ENCODE results near the gene ADCYAP1R1.
A peak's percentile ranks its signal among the peaks of the same experiment; 100 is the strongest.

Gene ADCYAP1R1

GRCh38 chr7:31106303-31107105, 54.4 kb downstream of the ADCYAP1R1 start:
- DNase-seq (ENCODE audit: low spot score): no peak

DNA sequence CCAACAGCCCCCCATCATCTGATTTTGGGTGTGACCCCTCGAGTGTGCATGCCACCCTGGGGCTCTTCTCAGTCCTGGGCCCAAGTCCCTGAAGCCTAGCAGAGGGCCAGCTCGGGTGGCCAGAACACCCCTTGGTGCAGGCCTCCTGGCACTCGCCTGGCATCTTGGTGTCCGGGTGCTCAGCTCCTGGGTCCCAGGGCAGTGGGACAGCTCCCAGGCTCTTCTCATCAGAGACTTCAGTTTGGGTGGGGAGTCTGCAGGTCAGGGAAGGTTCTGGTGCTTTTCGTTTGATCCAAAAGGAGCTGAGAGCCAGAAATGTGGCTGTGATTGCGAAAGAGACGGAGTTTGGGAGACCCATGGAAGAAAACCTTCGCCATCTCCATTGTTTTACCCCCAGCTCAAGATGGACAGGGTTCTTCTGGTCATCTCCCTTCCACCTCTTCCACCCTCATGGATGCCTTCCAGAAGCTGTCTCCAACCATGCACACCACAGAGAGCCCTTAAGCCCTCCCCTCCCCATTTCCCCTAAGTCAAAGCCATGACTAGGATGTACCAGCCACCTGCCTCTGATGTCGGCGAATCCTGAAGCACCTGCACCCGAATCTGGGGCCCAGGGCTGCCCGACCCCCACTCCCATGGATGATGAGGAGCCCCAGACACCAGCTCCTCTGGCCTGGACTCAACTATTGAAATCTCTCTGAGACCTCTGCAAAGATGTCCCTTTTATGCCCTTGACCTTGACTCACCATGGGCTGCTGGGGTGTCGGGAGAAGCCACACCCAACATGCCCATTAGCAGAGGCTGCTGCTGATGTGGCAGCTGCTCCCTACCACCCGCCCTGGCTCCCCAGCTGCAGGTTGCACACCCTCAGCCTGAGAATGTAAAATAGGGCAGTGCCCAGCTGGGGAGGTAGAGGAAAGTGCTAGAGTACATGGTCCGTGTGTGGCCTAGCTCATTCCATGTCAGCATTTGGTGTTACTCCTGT, 55.3 kb downstream of the ADCYAP1R1 start:
- DNase-seq (ENCODE audit: low spot score): no peak

GRCh38 chr7:31108097-31108657, 56.1 kb downstream of the ADCYAP1R1 start:
- DNase-seq (ENCODE audit: low spot score): no peak

- no peak for DNase-seq (ENCODE audit: low spot score)
Measured at GRCh38 chr7:31109751-31110150, 57.6 kb downstream of the ADCYAP1R1 start.

DNA sequence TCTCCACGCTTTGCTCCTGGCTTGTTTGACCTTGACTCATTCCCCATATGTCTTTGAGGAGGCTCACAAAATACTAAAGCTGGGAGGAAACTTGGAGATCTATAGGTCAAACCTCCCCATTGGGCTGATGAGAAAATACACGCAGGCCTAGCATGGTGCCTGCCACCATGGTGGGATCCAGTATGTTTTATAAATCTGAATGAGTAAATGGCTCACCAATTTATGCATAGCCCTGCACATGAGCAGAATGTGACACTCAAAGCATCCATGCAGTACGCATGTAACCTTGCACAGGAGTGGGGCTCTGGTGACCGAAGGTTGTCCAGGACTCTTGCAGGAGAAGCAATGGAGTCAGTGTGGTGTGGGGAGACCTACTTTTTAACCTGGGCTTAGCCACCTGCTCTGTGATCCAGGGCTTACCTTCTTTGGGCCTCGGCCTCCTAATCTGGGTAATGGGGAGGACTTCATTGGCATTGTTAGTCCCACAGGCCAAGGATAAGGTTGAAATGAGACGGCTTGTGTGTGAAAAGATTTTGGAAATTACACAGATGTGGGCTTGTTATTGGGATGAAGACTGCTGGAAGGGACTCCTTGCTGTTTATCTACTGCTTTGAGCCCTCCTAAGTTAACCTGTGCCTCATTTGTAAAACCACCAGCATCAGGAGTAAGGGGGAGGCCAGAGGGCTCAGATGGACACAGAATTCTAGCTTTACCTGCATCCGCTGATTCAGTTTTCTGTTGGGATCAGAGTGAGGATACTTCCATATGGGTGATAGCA, 58.4 kb downstream of the ADCYAP1R1 start:
- no peak for DNase-seq (ENCODE audit: low spot score)

GRCh38 chr7:31111109-31111451, 59.0 kb downstream of the ADCYAP1R1 start:
- DNase-seq (ENCODE audit: low spot score): no peak

DNA sequence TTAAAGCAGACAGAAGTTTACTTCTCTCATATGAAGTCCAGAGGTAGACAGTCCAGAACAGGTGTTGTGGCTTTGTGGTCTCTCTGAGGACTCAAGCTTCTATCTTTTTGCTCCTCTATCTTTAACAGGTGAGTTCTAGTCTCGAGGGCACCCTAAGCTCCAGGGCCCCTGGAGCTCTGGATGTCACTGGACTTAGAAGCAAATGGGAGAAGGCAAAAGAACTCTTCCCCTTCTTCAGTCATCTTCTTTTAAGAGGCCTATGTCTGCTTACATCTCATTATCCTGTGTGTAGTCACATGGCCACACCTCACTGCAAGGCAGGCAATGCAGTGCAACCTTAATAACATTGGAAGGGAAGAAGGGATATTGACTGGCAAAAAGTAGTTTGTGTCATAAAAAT, 61.6 kb downstream of the ADCYAP1R1 start:
- no peak for DNase-seq (ENCODE audit: low spot score)

DNA sequence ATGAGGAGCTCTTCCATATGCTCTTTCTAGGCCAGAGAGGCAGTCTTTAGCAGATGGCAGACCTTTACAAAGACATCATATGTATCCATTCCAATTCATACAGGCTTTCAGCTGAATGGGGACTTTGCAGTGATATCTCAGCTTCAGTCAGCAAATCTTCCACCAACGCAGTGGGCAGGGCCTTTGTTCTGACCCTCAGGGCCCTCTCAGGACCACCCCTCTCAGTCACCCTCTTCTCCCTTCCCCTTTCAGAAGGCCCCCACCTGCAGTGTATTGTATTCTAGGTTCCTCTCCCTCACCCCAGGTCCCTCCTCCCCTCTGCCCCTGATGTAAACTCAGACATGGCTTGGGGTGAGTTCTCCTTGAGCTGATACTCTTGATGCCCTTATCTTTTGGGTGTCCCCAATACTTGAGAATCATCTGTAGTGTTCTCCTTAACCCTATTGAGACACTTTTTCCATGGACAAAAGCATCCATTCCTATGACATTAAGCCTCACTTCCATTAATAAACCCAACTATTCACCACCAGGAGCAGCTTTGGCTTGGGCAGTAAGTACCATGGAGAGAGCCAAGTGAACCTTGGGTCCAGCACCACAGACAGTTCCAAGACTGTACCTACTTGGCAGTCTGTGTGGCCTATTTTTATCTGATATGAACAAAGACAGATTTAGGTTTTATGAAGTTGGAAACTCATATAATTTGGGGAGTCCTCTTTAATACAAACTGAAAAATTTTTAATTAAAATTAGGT, 62.7 kb downstream of the ADCYAP1R1 start:
- peak; percentile 93 for DNase-seq (ENCODE audit: low spot score)

DNA sequence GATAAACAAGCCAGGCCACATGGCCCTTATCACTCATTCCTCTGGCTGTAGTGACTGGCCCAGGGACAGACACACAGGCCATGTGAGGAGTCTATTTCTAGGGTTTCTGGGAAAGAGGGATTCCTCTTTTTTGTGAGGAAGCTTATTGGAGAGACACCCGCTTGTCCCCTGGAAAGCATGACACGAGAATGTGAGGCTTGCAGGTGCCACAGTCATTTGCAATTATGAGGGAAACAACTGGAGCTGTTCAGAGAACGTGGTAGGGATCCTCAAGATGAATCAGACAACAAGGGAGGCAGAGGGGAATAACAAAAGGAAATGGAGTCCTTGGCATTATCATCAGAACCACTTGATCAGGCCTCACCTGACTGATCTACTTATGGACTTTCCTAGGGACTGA, 64.5 kb downstream of the ADCYAP1R1 start:
- no peak for DNase-seq (ENCODE audit: low spot score)

- no peak for DNase-seq (ENCODE audit: low spot score)
Measured at GRCh38 chr7:31119249-31119648, 67.1 kb downstream of the ADCYAP1R1 start.

- no peak for DNase-seq (ENCODE audit: low spot score)
Measured at GRCh38 chr7:31120800-31121513, 68.8 kb downstream of the ADCYAP1R1 start.

GRCh38 chr7:31121601-31122000, 69.5 kb downstream of the ADCYAP1R1 start:
- no peak for DNase-seq (ENCODE audit: low spot score)

DNA sequence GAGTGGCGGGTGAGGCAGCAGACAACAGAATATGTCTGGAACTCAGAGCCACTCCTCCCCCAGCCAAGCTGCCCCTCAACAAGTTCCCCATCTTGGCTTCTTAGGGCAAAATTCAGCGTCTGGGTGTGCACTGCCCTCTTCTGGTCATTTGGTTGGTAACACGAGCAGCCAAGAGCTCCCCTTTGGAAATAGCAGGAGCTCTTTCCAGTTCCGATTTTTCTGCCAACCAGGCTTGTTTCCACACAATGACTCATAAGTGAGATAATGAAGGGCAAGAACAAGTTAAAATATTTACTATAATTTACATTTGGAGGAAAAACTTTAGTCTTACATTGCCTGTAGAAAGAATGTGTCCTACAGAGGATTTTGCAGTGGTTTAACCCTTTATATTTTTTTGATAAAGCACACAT, 70.5 kb downstream of the ADCYAP1R1 start:
- peak; percentile 89 for DNase-seq (ENCODE audit: low spot score)

DNA sequence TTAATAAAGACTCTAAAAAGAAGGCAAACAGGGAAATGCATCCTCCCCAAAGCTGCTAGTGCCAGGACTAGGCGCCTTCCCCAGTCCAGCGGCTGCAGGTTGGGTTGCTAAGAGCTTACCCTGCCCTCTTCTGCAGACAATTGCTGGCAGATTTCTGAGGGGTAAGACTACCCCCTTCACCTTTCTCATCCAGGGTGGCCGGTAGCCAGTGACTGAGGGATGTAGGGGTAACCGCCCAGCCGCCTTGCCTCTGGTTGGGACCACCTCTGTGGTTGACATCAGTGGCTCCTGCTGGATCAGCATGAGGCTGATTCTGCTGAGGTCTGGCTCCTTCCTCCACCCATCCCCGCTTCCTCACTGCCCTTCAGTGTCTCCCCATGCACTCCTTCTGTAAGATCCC, 71.2 kb downstream of the ADCYAP1R1 start:
- DNase-seq (ENCODE audit: low spot score): no peak

- no peak for DNase-seq (ENCODE audit: low spot score)
Measured at GRCh38 chr7:31123726-31124125, 71.6 kb downstream of the ADCYAP1R1 start.

GRCh38 chr7:31125171-31125570, 73.1 kb downstream of the ADCYAP1R1 start:
- no peak for DNase-seq (ENCODE audit: low spot score)

- DNase-seq (ENCODE audit: low spot score): no peak
Measured at GRCh38 chr7:31126976-31127375, 74.9 kb downstream of the ADCYAP1R1 start.

DNA sequence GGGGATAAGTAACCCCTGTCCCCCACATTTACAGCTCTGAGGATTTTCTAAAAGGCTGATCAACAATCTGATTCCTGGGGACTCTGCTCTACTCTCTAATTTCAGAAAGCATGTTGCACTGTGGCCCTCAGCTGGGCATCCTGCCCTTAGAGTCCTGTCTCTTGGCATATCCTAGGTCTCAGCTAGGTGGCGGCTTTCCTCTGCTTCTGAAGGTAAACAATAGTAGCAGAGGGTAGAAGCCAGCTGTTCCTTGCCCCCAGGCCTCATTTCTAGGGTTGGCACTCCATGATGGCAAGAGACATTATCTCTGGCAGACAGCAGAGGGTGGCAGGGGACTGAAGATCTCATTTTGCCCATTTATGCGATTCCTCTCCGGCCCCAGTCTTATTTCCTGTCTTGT, 77.0 kb downstream of the ADCYAP1R1 start:
- DNase-seq (ENCODE audit: low spot score): no peak

- peak; percentile 12 for DNase-seq (ENCODE audit: low spot score)
Measured at GRCh38 chr7:31133497-31133896, 81.4 kb downstream of the ADCYAP1R1 start.

Measured in cerebellar cortex (tissue), 1 donor.